NT2/D1 (cell line): Measurements from ENCODE around the gene DENND6B.

ENCODE experiments used
- DNase-seq: peaks from one replicate; pipeline ENCODE4 v3.0.0-alpha.2; 2011; ENCODE audit warnings: low read depth, low spot score
- H3K27me3 ChIP-seq: 2 replicates; pipeline ENCODE4 v1.6.0; 2011; ENCODE audit warnings: mild to moderate bottlenecking; ENCODE audit not compliant: insufficient read length, insufficient read depth
- H3K36me3 ChIP-seq: 2 replicates; pipeline ENCODE4 v1.6.1; 2011; ENCODE audit warnings: mild to moderate bottlenecking, low read length, mixed read lengths; ENCODE audit not compliant: insufficient read depth, insufficient read length
- H3K4me1 ChIP-seq: 2 replicates; pipeline ENCODE4 v1.5.1; 2011; ENCODE audit not compliant: insufficient read depth, insufficient read length
- H3K4me3 ChIP-seq: 2 replicates; pipeline ENCODE4 v1.5.1; 2011; ENCODE audit warnings: low read depth; ENCODE audit not compliant: insufficient read length
- H3K9ac ChIP-seq: 2 replicates; pipeline ENCODE4 v1.6.0; 2011; ENCODE audit warnings: low read depth; ENCODE audit not compliant: insufficient read length
- H3K9me3 ChIP-seq: 2 replicates; pipeline ENCODE4 v1.5.1; 2011; ENCODE audit warnings: mild to moderate bottlenecking, low read length; ENCODE audit not compliant: insufficient read depth
- SUZ12 ChIP-seq: IDR thresholded peaks from 2 replicates; pipeline ENCODE4 v1.6.1; 2011; ENCODE audit not compliant: insufficient read length, insufficient read depth; ENCODE audit errors: extremely low read depth
- YY1 ChIP-seq: IDR thresholded peaks from 2 replicates; pipeline ENCODE4 v1.6.1; 2011; ENCODE audit not compliant: insufficient read length, insufficient read depth
- ZNF274 ChIP-seq: IDR thresholded peaks from 2 replicates; pipeline ENCODE4 v1.6.1; 2011; ENCODE audit warnings: mild to moderate bottlenecking, low read depth, low read length

DENND6B gene

DNA sequence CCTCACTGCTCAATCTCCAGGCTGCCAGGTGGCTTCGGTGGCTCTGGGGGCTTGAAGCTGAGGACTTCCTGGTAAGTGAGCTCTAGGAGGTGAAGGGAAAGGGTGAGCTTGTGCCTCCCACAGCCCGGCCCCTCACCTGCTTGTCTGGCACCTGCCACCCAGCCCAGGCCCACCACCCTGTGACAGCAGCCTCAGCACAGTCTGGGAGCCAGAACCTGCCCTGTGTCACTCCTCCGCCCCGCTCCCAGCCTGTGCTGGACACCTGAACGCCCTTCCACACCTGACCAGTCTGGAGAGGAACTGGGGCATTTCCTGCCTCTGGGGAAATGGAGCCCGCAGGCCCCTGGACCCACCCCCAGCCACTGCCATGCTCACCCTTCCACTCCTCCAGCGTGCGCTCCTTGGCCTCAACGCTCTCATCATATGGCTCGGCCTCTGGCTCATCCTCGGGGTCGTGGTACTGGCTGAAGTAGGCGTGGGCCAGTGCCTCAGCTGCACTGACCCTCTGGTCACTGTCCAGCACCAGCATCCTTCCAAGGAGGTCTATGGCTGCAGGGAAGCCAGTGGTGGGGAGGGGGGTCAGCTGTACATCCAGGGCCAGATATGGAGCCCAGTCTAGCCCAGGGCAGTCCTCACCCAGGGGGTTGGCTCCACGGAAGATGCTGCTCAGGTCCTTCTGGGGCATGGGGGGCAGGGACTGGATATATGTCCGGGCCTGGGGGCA lies 61.7 kb downstream of the DENND6B start:
- peaks cover 14% of the 10 kb centered on the region for H3K27me3 ChIP-seq
- H3K36me3 ChIP-seq = no peaks in the 10 kb centered on the region
- H3K9me3 ChIP-seq = no peaks in the 10 kb centered on the region; the same call in 1 of the 2 replicates
- TF ChIP-seq YY1 (no peak), SUZ12 (no peak), ZNF274 (no peak)
- no peak overlapping the region for H3K4me3 ChIP-seq
- H3K4me1 ChIP-seq = peaks cover 17% of the 10 kb centered on the region
- no peak for DNase-seq
- no peak overlapping the region for H3K9ac ChIP-seq

DNA sequence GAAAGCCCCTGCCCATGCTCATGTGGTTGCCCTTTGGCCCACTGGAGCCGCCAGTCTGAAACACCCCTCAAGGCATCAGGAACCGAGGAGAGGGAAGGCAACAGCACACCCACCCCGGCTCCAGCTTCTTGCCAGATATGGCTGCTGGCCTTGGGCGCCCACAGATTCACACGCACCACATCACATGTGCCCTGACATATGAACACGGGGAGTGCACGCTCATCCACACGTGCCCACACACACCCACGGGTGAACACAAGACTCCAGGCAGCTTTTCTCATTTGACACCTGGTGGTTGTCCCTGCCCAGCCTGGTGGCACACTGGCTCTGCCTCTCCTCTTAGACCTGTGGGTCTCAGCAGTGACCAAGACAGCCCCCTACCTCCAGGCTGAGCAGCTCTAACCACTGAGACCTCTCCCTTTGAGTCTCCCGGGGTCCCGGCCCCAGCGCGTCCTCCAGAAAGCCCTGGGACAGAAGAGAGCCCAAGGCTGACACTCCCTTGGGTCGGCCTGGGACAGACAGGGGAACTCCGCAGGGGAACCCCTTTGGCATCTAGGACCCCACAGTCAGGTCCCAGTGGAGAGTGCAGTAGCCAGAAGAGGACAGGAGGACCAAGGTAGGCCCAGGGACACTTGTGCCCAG lies 62.6 kb downstream of the DENND6B start:
- no peak for TF ChIP-seq ZNF274
- no peak for TF ChIP-seq YY1
- no peak for TF ChIP-seq SUZ12
- Histone ChIP-seq H3K9me3 (no peaks in the 10 kb centered on the region; the same call in 1 of the 2 replicates), H3K27me3 (peaks cover 9% of the 10 kb centered on the region), H3K36me3 (no peaks in the 10 kb centered on the region), H3K4me1 (peaks cover 16% of the 10 kb centered on the region), H3K9ac (no peak overlapping the region), H3K4me3 (no peak overlapping the region)
- DNase-seq = no peak

DNA sequence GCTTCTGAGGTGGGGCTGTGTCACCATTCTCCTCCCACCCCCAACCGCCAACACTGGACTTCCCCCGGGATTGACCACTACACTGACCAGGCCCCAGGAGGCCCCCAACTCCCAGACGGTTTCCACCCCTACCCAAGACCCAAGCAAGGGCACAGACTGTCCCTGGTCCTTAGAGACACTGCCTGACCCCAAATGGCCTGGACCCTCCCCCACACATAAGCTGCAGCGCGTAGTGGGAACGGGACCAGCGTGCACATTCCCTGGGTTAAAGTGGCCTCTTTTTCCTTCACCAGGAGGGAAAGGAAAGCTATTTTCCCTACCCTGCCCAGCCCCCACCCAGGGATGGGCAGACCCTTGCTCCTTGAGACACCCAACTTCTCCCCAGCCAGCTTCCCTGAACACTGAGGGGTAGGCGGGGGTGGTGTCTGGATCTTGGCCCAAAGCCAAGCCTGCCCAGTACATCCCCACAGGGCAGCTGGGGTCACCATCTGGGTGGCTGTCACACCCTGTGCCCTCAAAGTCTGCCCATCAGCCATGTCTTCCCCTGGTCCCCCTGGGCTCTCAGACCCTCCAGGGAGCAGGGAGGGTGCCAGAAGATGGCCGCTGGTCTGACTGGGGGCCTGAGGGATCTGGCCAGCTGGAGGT lies 63.7 kb downstream of the DENND6B start:
- H3K9ac ChIP-seq = peak overlapping the region; percentile 36
- H3K9me3 ChIP-seq = no peaks in the 10 kb centered on the region; the same call in 1 of the 2 replicates
- no peaks in the 10 kb centered on the region for H3K36me3 ChIP-seq
- peaks cover 4% of the 10 kb centered on the region for H3K27me3 ChIP-seq
- H3K4me1 ChIP-seq = peaks cover 19% of the 10 kb centered on the region
- no peak for DNase-seq
- H3K4me3 ChIP-seq = no peak overlapping the region
- no peak for TF ChIP-seq ZNF274
- TF ChIP-seq SUZ12 = no peak
- no peak for TF ChIP-seq YY1

DNA sequence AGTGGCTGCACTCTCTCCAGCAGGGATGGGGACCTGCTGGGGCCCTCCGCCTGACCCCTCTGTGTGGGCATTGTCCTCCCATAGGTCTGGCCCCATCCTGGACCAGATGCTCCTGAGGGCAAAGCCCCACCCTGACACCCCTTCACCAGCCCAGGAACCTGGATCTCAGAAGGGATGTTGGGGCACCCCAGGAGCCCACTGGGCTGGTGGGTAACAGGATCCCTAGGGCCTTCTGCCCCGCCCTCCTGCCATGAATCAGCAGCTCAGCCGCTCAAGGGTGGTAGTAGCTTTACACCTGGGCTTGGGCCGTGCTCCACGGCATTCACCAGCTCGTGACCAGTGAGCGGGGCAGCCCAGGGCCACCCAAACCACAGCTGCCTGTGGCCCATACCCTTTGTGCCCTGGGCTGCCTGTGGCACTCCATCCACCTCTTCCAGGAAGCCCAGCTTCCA lies 64.3 kb downstream of the DENND6B start:
- H3K4me1 ChIP-seq = peaks cover 19% of the 10 kb centered on the region
- no peak for DNase-seq
- no peak for TF ChIP-seq SUZ12
- no peak for TF ChIP-seq YY1
- no peak for TF ChIP-seq ZNF274
- no peak overlapping the region for H3K4me3 ChIP-seq
- H3K27me3 ChIP-seq = peaks cover 4% of the 10 kb centered on the region
- H3K36me3 ChIP-seq = no peaks in the 10 kb centered on the region
- no peaks in the 10 kb centered on the region; the same call in 1 of the 2 replicates for H3K9me3 ChIP-seq
- H3K9ac ChIP-seq = peak overlapping the region; percentile 66

DNA sequence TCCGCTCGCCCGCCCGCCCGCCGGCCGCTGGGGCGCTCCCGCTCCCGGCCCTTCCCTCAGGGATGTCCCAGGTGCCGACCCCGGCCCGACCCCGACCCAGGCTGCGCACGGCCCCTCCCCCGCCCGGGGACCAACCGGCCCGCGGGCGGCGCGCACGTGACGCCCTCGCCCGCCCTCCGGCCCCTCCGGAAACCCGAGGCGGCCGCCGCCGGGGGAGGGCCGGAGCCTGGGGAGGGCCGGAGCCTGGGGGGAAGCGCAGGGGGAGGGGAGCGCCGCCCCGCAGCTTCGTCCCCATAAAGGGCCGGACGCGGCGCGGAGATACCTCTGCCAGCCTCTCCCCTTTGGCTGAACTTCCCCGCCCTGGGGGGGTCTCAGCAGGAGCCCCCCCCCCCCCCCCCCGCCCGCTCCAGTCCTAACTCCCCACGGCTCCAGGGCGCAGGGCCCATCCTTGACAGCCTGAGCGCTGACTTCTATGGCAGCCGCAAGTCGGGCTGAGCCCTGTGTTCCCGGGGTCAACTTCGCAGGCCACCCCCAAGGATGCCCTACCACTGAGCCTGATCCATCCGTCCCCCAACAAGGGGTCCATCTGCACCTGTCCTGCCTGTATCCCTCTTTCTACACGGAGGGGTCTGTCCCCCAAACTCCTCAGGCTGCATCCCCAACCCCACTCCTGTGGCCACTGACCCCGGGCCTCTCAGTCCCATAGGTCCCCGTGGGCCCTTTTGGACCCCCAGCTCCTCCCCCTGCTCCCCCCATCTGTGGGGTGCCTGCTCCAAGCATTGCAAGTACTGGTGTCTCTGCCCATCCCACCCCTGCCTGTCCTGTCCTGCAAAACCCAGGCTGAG lies 65.0 kb downstream of the DENND6B start, which contains the start of gene MAPK12:
Gene MAPK12, minus strand, starts transcription at position 69 of the 845 bp plus-strand sequence. CDS start 174 bp downstream, outside the sequence.
- DNase-seq = no peak
- TF ChIP-seq ZNF274 = no peak
- no peaks in the 10 kb centered on the region for H3K36me3 ChIP-seq
- H3K4me3 ChIP-seq = peak within 1 kb of the TSS; percentile 56
- peaks cover 4% of the 10 kb centered on the region for H3K27me3 ChIP-seq
- H3K4me1 ChIP-seq = peaks cover 19% of the 10 kb centered on the region
- H3K9ac ChIP-seq = peak within 1 kb of the TSS; percentile 80
- H3K9me3 ChIP-seq = no peaks in the 10 kb centered on the region; the same call in 1 of the 2 replicates

DNA sequence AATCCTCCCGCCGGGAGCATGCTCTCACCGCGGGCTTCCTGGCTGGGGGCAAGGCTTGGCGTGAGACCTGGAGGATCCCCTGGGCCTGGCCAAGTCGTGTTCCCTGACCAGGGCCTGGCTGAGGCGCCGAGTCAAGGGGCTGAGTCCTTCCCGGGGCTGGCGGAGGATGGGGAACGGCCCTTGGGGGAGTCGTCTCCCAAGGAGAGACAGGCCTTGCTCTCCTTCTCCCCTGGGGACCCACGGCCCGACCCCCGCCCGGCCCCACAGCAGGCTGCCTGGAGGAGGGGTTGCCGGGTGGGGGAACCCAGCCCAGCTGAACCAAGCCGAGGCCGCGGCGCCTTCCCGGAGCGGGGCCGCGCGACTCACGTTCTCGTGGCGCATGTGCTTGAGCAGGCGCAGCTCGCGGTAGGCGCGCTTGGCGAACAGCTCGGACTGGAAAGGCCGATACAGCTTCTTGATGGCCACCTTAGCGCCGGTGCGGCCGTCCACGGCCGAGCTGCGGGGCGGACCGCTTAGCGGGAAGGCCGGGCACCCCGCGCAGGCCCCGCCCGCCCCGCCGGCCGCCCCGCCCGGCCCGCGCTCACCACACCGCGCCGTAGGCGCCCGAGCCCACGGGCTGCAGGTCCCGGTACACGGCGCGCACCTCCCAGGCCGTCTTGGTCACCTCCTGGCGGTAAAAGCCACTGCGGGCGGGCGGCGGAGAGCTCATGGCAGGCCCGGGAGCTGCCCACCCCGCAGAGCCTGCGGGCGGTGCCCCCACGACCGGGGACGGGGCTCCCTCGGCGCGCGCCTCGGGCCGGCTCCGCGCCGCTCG lies 65.8 kb downstream of the DENND6B start:
- no peak for DNase-seq

More for the DNA sequence above, 65.8 kb downstream of the DENND6B start:
- TF ChIP-seq SUZ12 (no peak), ZNF274 (no peak), YY1 (no peak)
- Histone ChIP-seq H3K9ac (peak overlapping the region; percentile 80), H3K36me3 (peaks cover 5% of the 10 kb centered on the region), H3K4me1 (peaks cover 19% of the 10 kb centered on the region), H3K9me3 (no peaks in the 10 kb centered on the region), H3K4me3 (peak overlapping the region; percentile 56), H3K27me3 (peaks cover 4% of the 10 kb centered on the region)
